ENCODE measurements around the gene VASH1. TPM values are rescaled to one million over a fixed set of nuclear protein-coding genes. Genes with fewer than 3 reads are reported as not detected.

Gene VASH1
- polyA plus RNA-seq, 1 donor (not counting 4 experiments of a cell fraction or from before 2014, with no cell fraction given): 0.12 TPM

DNA sequence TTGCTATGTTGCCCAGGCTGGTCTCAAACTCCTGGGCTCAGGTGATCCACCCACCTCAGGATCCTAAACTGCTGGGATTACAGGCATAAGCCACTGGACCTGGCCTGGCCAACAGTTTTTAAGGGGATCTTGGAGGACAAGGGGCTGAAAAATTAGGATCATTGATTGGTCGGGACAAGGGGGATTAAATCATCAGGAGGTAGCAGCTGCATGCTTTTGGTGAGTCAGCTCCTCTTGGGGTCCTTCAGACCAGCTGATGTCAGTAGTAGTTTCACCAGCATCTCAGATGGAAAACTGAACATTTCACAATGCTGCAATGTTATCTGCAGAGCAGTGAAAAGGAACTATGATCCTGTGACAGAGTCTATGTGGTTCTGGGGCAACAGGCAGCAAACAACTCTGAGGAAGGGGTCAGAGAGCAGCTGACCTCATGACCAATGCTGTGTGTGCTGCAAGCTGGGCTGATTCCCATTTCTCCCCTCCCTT, 71.3 kb downstream of the VASH1 start:
- H3K36me3 ChIP-seq (ENCODE audit: control insufficient read depth in 2 of 2, extremely low read depth in 1 of 2, insufficient read depth in 2 of 2, low read length in 2 of 2): no peaks in the 10 kb centered on the region
- no peak overlapping the region for H3K9ac ChIP-seq (ENCODE audit: control insufficient read depth, extremely low read depth, insufficient read depth, low read length)
- H3K27me3 ChIP-seq (ENCODE audit: control insufficient read depth, extremely low read depth, insufficient read depth, low read length): peaks cover 5% of the 10 kb centered on the region
- H3K9me1 ChIP-seq (ENCODE audit: control insufficient read depth, extremely low read depth, insufficient read depth, low read length): no peaks in the 10 kb centered on the region
- dilution Hi-C loops (cut with MboI; ENCODE audit: extremely low pct_ligation_motif_present, low sequenced_read_pairs): no loop called here
- no peak overlapping the region for H3K4me3 ChIP-seq (ENCODE audit: control insufficient read depth in 2 of 3, extremely low read depth in 1 of 3, insufficient read depth in 2 of 3, low read depth in 1 of 3, low read length in 3 of 3)
- FAIRE-seq (no peak), DNase-seq (ENCODE audit: low read depth, low spot score) (no peak)
- H3K9me3 ChIP-seq (ENCODE audit: control insufficient read depth, low read depth, low read length): no peaks in the 10 kb centered on the region
- H4K20me1 ChIP-seq (ENCODE audit: control insufficient read depth, extremely low read depth, insufficient read depth, low read length): no peaks in the 10 kb centered on the region
- no peak overlapping the region for H3K4me2 ChIP-seq (ENCODE audit: control insufficient read depth, extremely low read depth, insufficient read depth, low read depth, low read length)
- no peaks in the 10 kb centered on the region for H3K79me2 ChIP-seq (ENCODE audit: control insufficient read depth, insufficient read depth, low read length)
- no peak for TF ChIP-seq EZH2 (IDR thresholded peaks at IDR 0.05; ENCODE audit: low read length)
- TF ChIP-seq, protein P1, sequence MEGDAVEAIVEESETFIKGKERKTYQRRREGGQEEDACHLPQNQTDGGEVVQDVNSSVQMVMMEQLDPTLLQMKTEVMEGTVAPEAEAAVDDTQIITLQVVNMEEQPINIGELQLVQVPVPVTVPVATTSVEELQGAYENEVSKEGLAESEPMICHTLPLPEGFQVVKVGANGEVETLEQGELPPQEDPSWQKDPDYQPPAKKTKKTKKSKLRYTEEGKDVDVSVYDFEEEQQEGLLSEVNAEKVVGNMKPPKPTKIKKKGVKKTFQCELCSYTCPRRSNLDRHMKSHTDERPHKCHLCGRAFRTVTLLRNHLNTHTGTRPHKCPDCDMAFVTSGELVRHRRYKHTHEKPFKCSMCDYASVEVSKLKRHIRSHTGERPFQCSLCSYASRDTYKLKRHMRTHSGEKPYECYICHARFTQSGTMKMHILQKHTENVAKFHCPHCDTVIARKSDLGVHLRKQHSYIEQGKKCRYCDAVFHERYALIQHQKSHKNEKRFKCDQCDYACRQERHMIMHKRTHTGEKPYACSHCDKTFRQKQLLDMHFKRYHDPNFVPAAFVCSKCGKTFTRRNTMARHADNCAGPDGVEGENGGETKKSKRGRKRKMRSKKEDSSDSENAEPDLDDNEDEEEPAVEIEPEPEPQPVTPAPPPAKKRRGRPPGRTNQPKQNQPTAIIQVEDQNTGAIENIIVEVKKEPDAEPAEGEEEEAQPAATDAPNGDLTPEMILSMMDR (optimal IDR thresholded peaks at IDR 0.05 in 1 of 3, IDR thresholded peaks at IDR 0.05 in 1 of 3, conservative IDR thresholded peaks at IDR 0.05 in 1 of 3; ENCODE audit: extremely low read depth in 1 of 3, insufficient read depth in 2 of 3, low read length in 3 of 3): no peak
- H2AFZ ChIP-seq (ENCODE audit: control insufficient read depth, low read length): no peak overlapping the region
- H3K27ac ChIP-seq (ENCODE audit: control insufficient read depth, insufficient read depth, low read length): no peak overlapping the region
- H3K4me1 ChIP-seq (ENCODE audit: control insufficient read depth, extremely low read depth, insufficient read depth, low read length): no peaks in the 10 kb centered on the region

Other genes starting within 250 kb of the VASH1 start
- gene ANGEL1, start 51.4 kb downstream of the VASH1 start, polyA plus RNA-seq: 12.6 to 19.6 TPM (median 13.0 TPM) in 3 replicates
- not detected in 3 replicates for gene LRRC74A, start 64.9 kb downstream of the VASH1 start, polyA plus RNA-seq

Data from keratinocyte (primary cell).